GM21423 (cell line): ENCODE measurements around the gene IL4R.
A peak's percentile ranks its signal among the peaks of the same experiment; 100 is the strongest.

ENCODE experiments used
- ATAC-seq: cut with Tn5 transposase; IDR thresholded peaks from one replicate; pipeline ENCODE4 v1.9.1; 2021; ENCODE audit warnings: mild to moderate bottlenecking, moderate library complexity; ENCODE audit not compliant: unreplicated experiment

Gene IL4R

DNA sequence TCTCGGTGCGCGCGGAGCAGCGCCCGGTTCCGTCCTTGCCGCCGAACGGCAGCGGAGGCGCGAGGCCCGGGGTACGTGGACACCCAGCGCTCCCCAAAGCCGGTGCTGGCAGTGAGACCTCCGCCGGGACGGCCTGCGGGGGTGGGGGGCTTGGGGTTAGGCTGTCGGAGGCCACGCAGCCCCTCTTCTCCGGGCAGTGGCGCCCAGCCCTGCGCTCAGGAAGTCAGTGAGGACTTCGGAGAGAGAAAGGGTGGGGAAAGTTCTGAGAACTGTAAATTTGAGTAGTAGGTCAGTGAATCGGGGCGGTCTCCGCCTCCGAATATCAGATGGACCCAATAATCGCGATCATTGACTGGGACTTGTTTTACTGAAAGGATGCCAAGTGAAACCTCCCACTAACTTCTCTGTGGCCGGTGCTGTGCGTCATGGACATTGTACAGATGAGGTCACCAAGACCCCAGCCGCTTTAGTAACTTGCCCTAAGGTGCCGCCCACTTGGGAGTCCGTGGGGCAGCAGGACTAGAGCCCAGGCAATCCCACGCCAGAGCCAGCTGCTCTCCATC, 468 bp downstream of the IL4R start:
- no peak for ATAC-seq

DNA sequence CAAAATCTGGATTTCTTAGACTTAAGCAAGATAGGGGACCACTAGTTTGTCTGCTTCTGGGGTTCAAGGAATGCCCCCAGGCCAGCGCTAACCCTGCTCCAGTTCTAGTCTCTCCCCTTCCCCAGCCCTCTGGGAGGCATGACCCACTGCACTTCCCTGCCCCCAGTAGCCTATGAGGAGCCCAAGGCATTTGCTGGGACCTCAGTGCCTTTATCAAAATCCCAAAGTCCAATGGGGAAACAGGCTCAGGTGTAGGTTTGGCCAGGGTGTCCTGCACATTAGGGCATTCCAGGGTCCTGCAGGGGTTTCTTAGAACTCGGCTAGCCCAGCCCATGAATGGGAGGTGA, 1.2 kb downstream of the IL4R start:
- no peak for ATAC-seq

DNA sequence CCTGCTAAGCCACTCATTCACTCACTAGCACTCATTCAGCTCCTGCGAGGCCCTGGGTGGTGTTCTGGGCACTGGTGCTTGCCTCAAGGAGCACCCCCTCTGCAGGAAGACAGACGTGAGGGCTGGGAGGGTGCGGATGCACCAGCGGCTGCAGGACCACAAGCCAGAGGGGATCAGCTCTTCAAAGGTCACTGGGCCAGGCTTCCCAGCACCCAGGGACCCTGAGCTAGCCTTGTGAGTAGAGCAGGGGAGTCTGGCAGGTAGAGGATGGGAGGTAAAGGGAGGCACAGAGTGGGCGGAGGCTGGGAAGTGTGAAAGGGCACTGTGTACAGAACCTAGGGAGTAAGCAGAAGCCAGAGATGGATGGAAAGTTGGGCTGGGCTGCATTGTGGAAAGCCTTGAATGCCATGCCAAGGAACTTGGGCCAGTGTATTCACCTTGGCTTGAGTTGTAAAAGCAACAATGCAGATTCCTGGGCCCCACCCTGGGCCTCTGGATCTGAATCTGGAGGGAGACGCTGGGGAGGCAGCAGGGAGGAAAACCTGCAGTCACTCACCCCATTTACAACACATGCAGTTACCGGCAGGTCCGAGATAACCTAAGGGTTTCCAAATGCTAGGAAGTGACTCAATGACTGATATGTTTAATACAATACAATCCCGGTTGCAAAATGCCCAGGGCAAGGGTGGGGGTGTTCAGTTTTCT, 1.7 kb downstream of the IL4R start:
- no peak for ATAC-seq

DNA sequence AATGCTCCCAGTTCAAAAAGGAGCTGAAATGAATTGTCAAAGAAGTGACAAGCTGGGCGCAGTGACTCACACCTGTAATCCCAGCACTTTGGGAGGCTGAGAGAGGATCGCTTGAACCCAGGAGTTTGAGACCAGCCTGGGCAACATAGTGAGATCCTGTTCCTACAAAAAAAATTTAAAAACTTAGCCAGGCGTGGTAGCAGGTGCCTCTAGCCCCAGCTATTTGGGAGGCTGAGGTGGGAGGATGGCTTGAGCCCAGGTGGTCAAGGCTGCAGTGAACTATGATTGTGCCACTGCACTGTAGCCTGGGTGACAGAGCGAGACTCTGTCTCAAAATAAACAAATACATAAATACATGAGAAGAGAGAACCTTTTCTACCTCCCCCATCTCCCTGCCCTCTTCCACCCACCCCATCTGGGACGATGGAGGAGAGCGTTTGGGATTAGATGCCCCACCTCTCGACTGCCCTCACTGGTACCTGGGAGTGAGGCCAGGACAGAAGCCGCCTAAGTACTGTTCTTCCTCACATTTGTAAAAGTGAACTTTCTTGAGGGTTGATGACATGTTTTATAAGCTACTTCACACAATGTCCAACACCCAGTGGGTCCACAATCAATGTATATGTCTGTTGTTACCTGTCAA, 2.4 kb downstream of the IL4R start:
- ATAC-seq: no peak

DNA sequence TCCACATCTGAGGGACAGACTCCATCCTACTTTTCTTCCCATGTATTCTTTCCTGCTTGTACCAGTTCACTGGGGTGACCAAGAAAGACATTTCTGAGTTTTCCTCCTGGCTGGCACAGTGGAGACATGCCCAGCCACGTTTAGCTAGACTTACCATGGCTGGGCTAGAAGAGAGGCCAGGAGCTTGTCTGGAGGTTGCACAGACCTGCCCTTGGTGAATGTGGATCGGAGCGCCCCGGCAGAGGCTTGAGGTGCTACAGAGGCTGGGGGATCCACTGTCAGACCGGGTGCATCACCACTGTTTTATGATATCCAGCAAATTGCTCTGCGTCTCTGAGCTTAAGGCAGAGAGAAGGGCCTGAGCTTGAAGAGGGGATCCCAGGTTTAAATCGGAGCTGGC, 3.5 kb downstream of the IL4R start:
- no peak for ATAC-seq

DNA sequence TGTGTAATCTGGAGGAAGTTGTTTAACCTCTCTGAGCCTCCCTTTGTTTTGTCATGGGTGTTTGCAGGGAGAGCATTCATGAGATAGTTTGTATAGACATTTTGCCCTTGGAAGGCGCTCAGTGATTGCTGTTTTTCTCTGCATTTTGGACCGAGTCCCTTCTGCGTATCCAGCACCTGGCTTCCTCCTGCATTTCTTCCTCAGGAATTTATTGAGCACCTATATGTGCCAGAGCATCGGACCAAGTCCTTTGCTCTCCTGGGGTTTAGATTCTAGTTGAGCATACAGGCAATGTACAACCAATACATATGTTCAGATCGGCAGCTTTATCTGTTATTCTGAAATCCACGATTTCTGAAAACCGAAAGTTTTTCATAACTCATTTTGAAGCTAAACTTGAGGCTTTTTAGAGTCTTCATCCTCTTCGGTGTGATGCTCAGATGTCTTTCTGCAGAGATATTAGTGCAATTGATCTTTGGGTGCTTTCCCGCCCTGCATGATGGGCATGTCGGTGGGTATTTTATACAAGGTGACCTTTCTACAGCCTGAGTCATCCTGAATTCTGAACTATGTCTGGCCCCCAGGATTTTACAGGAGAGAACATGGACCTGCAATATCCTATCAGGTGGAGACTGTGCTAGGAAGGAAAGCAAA, 4.1 kb downstream of the IL4R start:
- no peak for ATAC-seq

DNA sequence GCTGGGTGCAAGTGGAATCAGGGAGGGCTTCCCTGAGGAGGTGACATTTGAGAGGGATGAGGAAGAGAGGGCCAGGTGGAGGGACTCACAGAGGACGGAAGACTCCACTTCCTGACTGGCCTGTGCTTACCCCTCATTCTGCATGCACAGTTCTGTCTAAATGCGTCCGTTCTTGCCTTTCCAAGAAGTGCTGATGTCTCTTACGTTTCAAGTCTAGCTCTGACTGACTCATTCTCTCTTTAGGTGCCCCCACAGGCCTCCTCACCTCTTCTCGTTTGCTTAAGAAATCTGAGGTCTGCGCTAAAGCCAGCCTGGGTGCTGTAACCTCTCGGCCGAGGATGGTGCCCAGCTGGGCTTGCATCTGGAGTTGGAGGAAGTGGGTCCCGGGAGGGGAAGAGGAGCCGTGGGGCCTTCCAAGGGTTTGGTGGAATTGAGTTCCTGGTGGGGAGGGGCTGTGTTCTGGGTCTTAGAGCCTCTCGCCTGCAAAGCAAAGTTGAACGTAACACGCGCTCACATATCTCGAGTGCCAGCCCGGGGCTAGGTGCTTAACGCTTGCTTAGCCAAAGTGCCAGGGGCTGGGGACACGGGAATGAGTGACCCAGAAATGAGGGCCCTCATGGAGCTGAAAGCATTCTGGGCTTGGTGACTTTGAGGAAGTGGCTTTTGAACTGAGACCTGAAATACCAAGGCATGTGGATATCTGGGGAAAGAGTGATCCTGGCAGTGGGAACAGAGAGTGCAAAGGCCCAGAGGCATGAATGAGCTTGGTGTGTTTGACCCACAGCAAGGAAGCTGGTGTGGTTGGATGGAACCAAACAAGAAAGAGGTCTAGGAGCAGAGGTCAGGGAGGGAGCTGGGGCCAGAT, 4.8 kb downstream of the IL4R start:
- no peak for ATAC-seq

DNA sequence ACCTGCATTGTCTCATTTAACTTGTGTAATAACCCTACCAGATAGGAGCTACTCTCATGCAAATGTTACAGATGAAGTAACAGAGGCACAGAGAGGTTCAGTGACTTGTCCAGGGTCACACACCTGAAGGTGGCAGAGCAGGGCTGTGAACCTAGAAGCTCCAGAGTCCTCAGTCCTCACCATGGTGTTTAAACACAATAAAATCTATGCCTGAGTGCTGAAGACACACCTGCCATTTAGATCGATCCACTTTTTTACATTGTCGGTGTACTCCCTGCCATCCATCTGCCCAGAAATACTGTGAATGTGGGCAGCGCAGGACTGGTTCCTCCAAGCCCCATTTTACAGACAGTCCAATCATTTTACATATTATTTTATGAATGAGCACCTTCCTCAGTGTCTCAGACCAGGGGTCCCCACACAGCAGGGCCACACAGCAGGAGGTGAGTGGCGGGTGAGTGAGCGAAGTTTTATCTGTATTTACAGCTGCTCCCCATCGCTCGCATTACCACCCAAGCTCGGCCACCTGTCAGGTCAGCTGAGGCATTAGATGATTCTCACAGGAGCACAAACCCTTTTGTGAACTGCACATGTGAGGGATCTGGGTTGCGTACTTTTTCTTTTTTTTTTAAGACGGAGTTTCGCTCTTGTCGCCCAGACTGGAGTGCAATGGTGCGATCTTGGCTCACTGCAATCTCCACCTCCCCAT, 5.6 kb downstream of the IL4R start:
- no peak for ATAC-seq

DNA sequence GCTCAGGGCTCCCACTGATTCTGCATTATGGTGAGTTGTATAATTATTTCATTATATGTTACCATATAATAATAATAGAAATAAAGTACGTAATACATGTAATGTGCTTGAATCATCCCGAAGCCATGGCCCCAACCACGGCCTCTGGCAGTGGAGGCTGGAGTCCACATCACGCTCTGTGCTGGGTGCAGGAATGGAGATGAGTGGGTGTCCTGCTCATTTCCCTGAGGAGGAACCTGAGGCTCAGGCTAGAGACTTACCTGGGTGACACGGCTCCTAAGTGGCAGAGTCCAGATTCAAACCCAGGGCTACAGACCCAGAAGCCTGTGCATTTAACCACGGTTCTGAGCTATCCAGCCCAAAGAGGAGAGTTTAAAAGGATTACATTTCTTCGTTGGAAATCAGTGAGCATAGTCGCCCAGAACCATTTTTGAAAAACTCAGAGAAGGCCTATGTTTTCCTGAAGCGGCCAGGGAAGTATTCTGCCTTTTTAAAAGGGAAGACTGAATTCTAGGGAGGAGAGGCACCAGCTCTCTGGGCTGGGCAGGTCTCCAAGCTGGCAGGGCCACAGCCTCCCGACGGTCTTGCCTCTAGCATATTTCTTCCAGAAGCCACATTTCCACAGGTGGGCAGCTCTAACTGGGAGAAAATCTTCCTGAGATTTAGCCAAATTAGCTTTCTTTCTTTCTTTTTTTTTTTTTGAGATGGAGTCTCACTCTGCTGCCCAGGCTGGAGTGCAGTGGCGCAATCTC, 6.7 kb downstream of the IL4R start:
- ATAC-seq: no peak

DNA sequence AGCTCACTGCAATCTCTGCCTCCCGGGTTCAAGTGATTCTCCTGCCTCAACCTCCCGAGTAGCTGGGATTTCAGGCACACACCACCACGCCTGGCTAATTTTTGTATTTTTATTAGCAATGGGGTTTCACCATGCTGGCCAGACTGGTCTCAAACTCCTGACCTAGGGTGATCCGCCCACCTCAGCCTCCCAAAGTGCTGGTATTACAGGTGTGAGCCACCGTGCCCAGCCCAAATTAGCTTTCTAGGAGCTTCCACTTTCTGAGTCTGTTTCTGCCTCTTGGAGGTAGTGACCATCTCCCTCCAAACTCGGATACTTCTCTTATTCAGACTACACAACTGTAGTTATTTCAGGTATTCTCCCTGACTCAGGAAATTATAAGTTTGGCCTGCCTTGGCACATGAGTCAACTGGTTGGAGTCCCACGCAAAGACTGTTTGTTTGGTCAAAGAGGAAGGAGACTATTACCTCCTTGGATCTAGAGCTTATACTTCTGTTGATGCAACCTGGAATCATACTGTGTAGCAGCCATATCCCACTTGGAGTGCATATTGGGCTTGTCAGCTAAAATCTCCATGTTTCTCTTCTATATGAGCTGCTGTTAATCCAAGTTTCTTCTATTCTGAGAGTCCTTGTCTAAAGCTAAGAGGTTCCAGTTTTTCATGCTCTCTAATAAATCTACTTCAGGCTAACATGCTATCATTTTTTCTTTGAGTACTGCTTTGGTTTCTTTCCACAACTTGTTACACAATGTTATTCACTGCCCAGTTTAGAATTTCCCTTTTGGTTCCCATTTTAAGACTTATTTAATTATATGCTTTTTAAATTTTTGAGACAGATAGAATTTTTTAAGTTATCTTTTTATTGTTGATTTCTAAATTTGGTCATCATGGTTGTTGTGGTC, 7.5 kb downstream of the IL4R start:
- ATAC-seq: no peak

DNA sequence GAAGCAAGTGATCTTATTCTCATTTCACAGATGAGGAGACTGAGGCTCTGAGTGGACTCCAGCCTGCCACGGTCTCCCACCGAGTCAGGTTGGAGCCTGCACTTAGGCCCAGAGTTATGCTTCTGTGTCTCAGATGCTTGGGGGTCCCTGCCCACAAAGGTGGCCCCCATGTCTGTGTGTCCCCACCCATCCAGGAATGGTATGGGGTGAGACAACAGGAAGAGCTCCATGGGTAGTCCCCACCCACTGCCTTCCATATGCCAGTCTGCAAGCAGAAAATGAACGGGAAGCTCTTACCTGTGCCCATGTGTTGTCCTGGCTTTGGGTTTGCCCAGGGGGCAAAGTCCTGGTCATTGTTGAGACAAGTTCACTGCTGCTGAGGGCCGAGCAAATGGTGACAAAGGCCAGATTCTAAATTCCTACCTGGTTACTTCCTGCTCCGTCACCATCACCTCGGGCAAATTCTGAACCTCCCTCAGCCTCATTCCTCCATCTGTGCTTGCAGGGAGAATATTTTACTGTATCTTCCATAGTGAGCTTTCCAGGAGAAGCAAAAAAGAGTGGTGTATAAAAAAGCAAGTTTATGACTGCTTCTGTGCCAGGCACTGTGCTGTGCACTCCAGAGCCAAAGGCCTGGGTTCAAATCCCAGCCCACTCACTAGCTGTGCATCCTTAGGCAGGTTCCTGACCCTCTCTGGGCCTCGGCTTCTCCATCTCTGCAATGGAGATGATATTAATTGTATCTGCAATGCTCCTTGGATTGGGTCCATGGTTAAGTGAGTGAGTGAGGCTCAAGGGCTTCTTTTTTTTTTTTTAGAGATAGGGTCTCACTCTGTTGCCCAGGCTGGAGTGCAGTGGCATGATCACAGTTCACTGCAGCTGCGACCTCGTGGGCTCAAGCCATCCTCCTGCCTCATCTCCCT, 9.3 kb downstream of the IL4R start:
- ATAC-seq: no peak

DNA sequence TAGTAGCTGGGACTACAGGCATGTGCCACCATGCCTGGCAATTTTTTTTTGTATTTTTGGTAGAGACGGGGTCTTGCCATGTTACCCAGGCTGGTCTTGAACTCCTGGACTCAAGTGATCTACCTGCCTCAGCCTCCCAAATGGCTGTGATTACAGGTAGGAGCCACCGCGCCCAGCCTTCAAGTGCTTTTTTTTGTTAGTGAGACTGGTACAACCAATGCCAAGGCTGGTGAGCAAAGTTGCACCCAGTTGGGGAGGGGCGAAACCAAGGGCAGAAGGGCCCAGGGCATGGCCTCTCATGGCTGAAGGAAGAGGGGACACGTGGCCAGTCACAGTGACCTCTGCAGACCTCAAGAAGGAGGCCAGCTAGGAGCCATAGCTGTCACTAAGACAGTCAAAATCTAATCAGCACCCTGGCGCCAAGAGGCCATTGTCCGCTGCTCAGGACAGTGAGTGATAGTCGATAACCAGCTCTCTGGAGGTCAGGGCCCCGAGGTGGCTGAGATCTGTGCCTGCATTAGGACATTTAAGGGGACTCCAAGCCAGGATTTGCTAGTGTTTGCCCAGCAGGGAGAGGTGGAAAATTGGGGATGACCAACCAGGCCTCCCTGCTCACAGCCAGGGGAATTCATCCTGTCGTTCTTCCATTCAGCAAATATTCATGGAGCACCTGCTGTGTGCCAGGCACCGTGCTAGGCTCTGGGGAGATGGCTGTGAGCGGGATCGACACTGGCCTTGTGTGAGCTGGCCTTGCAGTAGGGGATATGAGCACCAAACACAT, 10.2 kb downstream of the IL4R start:
- no peak for ATAC-seq

DNA sequence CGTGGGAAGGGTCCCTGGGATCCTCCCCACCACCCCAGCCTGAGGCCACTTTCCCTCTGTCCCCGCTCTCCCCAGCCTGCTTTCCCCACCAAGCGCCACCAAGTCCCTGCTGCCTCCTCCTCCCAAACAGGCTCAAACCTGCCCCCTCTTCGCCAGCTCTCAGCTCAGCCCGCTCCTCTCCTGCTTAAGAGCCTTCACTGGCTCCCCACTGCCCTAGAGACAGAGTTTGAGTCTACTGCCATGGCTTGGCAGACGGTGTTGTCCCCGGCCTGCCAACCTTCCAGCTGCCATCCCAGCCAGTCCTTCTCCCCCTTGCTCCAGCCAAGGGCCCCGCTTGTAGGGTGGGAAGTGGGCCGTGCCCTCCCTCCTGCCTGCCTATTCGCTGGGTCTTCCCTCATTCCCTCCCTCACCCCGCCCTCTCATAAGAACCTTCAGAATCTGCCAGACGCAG, 11.1 kb downstream of the IL4R start:
- no peak for ATAC-seq

DNA sequence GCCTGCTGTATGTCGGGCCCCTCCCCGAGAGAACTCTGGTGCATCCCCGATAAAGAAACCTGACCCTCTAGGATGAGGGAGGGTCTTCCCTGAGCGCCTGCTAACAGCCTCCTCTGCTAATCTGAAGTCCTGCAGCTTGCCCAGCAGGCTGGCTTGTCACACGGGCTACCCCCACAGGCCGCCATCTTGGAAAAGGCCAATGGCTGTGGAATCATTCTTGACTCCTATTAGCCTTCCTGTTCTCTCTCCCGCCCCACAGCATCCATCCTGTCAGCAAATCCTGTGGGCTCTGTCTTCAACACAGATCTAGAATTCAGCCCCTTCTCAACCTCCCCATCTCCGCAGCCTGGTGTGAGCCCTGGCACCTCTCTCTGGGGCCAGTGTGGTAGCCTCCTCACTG, 12.0 kb downstream of the IL4R start:
- no peak for ATAC-seq

DNA sequence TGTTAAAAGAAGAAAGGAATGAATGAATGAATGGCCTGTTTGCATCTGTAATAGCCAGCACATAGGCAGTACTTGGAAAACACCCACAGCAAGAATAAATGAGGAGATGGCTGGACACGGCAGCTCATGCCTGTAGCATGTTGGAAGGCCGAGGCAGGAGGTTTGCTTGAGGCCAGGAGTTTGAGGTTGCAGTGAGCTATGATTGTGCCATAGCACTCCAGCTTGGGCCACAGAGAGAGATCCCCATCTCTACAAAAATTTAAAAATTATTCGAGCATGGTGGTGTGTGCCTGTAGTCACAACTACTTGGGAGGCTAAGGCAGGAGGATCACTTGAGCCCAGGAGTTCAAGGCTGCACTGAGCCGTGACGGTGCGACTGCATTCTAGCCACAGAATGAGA, 12.5 kb downstream of the IL4R start:
- ATAC-seq: no peak

DNA sequence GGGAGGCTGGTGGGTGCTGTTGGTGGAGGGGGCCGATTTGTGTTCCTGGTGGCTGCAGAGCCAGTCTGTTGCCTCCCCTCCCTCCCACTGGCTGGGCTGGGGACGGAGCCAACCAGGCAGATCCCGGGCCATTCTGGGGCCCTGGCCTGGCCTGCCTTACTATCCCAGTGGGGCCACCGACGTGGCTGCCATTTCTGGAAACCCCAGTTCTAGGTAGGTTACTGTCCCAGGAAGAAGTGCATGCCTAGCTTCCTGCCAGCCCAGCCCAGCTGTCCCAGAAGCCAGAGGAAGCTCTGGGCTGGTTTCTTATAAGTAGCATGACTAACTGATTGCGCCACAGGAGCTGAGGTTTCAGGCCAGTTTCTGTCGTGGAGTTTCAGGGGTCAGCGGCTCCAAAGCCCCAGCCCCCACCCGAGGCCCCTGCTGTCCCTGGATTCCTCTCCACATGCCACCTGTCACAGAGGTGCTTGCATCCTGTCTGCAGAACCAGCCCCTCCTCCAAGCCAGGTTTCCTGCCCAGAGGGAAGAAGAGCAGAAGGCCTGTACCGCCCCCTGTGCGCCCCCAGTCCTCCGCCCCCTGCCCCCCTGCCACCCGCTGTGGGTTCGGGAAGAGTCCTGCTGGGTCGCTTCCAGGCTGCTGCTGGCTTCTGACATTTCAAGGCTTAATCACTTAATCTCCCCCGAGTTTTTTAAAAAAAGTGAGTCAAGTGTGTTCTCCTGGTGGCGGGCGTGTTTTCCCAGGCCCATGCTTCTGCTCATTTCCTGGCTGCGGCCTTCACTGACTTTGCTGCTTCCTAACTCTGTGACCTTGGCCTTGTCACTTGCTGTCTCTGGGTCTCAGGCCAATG, 13.2 kb downstream of the IL4R start:
- peak; percentile 71 for ATAC-seq
